A673 (cell line): Measurements from ENCODE around the gene GID4.

Source experiments
- CTCF ChIP-seq: fragments of 300-800, 200-600 bp; sonication (generic); conservative IDR thresholded peaks from 2 replicates; pipeline ENCODE4 v1.5.1; 2017; ENCODE audit warnings: low read depth, mild to moderate bottlenecking, antibody characterized with exemption, low read length, moderate library complexity, mixed read lengths
- EZH2 ChIP-seq: fragments of 200-600 bp; sonication (generic); IDR thresholded peaks from 2 replicates; pipeline ENCODE4 v1.6.1; 2017; ENCODE audit warnings: borderline replicate concordance, low read depth, mild to moderate bottlenecking, mixed read lengths, antibody characterized with exemption, low read length; ENCODE audit not compliant: poor library complexity, severe bottlenecking

DNA sequence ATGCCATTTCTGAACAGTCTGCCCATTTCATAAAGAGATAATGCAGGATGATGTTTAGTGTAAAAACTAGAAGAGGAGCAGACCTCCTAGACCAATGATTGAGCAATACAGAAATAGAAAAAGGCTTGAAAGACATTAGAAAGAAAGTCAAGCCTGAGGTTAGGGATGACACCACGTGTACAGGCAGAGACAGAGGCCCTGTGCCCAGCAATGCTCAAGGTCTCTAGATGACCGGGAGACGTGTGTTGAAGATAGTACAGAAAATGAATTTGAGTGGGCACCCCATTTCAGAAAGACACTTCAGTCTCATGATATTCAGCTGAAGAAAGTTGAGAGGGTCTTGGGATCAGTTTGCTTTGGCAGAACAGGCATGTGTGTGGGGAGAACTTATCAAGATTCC lies 5.4 kb downstream of the GID4 start:
- no peak for TF ChIP-seq CTCF
- TF ChIP-seq EZH2: no peak
